ENCODE measurements around the gene NOD2.

GRCh38 chr16:50692999-50693781 is at the start of gene NOD2:
- no peak for TF ChIP-seq CTCF (IDR thresholded peaks at IDR 0.05)
- TF ChIP-seq EZH2phosphoT487 (IDR thresholded peaks at IDR 0.05) = no peak

All from neural progenitor cell (in vitro differentiated cells).